ENCODE measurements around the gene PGBD2. TPM values are rescaled to one million over a fixed set of nuclear protein-coding genes. Genes with fewer than 3 reads are reported as not detected.
"Not testable (repeated sequence)": the region's sequence is repeated elsewhere in the genome, so short reads cannot be mapped to it uniquely, and the experiment has no call there.

Gene PGBD2
- total RNA-seq, 2 donors from 2014 or later, result 6.4 to 6.9 TPM

- no peak for ATAC-seq (replicated peaks)
- no peak overlapping the region for H3K27ac Mint-ChIP-seq
Observed at GRCh38 chr1:248926401-248927182, 20.6 kb downstream of the PGBD2 start.

DNA sequence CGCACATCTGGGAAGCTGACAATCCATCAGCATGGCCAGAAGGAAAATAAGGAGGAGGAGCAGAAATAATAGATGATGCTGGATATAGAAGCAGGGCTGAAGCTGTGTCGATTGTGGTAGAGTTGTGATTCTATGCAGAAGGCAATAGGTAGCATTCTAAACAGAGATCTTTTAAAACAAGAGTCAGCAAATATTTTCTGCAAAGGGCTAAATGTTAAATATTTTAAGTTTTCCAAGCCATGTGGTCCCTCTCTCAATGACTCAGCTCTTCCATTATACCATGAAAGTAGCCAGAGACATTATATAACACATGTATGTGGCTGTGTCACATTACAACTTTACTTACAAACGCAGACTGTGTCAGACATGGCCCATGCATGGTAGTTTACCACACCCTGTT lies 21.2 kb downstream of the PGBD2 start:
- H3K27ac Mint-ChIP-seq; H3K27me3 Mint-ChIP-seq; H3K9me3 Mint-ChIP-seq; ATAC-seq (replicated peaks); H3K4me3 Mint-ChIP-seq: not testable (repeated sequence)
- peaks cover 11% of the 10 kb centered on the region for H3K4me1 Mint-ChIP-seq
- H3K36me3 Mint-ChIP-seq (ENCODE audit: low read depth), result peaks cover 14% of the 10 kb centered on the region

More at GRCh38 chr1:248926401-248927182, 20.6 kb downstream of the PGBD2 start:
- H3K27me3 Mint-ChIP-seq, result no peaks in the 10 kb centered on the region
- H3K36me3 Mint-ChIP-seq (ENCODE audit: low read depth), result peaks cover 18% of the 10 kb centered on the region
- H3K4me3 Mint-ChIP-seq, result no peak overlapping the region
- H3K9me3 Mint-ChIP-seq, result no peaks in the 10 kb centered on the region
- H3K4me1 Mint-ChIP-seq, result peaks cover 11% of the 10 kb centered on the region

DNA sequence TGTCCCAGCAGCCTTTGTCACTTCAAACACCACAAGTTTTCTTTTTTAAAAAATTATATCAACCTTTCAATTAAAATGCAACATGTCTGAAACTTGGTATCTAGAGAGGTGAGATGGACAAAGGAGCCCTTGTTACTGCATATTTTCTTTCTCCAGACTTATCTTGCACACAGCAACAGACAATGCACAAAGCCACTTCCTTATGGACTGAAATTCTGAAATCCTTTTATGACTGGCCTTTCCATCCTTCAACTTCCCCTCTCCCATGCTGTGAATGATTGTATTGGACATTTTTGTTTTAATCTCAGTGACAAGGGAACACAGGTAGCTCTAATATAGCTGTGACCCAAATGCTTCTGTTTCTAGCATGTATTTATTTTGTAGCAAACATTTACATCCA lies 22.1 kb downstream of the PGBD2 start:
- not testable (repeated sequence) for H3K27ac Mint-ChIP-seq; H3K4me3 Mint-ChIP-seq; H3K27me3 Mint-ChIP-seq; ATAC-seq (replicated peaks); H3K36me3 Mint-ChIP-seq (ENCODE audit: low read depth); H3K9me3 Mint-ChIP-seq
- peaks cover 11% of the 10 kb centered on the region for H3K4me1 Mint-ChIP-seq

- H3K36me3 Mint-ChIP-seq (ENCODE audit: low read depth); H3K4me1 Mint-ChIP-seq; H3K27me3 Mint-ChIP-seq; H3K9me3 Mint-ChIP-seq; H3K4me3 Mint-ChIP-seq; ATAC-seq (replicated peaks): not testable (repeated sequence)
- peak overlapping the region; percentile 4 for H3K27ac Mint-ChIP-seq
Observed at GRCh38 chr1:248930037-248930436, 24.0 kb downstream of the PGBD2 start.

DNA sequence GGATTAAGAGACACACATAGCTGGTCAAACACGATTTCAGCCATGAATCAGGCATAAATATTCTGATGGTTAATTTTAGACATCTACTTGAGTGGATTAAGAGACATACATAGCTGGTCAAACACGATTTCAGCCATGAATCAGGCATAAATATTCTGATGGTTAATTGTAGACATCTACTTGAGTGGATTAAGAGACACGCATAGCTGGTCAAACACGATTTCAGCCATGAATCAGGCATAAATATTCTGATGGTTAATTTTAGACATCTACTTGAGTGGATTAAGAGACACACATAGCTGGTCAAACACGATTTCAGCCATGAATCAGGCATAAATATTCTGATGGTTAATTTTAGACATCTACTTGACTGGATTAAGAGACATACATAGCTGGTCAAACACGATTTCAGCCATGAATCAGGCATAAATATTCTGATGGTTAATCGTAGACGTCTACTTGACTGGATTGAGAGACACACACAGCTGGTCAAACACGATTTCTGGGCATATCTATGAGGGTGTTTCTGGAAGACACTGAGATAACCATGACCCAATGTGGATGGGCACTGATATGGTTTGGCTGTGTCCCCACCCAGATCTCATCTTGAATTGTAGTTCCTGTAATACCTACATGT lies 32.3 kb downstream of the PGBD2 start:
- ATAC-seq (replicated peaks); H3K4me3 Mint-ChIP-seq; H3K9me3 Mint-ChIP-seq; H3K36me3 Mint-ChIP-seq (ENCODE audit: low read depth); H3K27me3 Mint-ChIP-seq; H3K4me1 Mint-ChIP-seq; H3K27ac Mint-ChIP-seq: not testable (repeated sequence)

- H3K4me1 Mint-ChIP-seq; H3K9me3 Mint-ChIP-seq; ATAC-seq (replicated peaks); H3K36me3 Mint-ChIP-seq (ENCODE audit: low read depth); H3K4me3 Mint-ChIP-seq; H3K27me3 Mint-ChIP-seq; H3K27ac Mint-ChIP-seq: not testable (repeated sequence)
Observed at GRCh38 chr1:248944134-248944999, 38.3 kb downstream of the PGBD2 start.

DNA sequence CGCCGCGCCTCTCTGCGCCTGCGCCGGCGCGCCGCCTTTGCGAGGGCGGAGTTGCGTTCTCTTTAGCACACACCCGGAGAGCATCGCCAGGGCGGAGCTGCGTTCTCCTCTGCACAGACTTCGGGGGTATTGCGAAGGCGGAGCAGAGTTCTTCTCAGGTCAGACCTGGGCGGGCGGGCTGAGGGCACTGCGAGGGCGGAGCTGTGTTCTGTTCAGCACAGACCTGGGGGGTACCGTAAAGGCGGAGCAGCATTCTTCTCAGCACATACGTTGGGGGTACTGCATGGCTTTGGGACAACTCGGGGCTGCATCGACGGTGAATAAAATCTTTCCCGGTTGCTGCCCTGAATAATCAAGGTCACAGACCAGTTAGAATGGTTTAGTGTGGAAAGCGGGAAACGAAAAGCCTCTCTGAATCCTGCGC lies 39.0 kb downstream of the PGBD2 start:
- H3K27ac Mint-ChIP-seq; H3K4me1 Mint-ChIP-seq; H3K36me3 Mint-ChIP-seq (ENCODE audit: low read depth); ATAC-seq (replicated peaks); H3K9me3 Mint-ChIP-seq; H3K27me3 Mint-ChIP-seq; H3K4me3 Mint-ChIP-seq: not testable (repeated sequence)

- ATAC-seq (replicated peaks); H3K27ac Mint-ChIP-seq; H3K9me3 Mint-ChIP-seq; H3K27me3 Mint-ChIP-seq; H3K36me3 Mint-ChIP-seq (ENCODE audit: low read depth); H3K4me3 Mint-ChIP-seq; H3K4me1 Mint-ChIP-seq: not testable (repeated sequence)
Observed at GRCh38 chr1:248945453-248945852, 39.4 kb downstream of the PGBD2 start.

DNA sequence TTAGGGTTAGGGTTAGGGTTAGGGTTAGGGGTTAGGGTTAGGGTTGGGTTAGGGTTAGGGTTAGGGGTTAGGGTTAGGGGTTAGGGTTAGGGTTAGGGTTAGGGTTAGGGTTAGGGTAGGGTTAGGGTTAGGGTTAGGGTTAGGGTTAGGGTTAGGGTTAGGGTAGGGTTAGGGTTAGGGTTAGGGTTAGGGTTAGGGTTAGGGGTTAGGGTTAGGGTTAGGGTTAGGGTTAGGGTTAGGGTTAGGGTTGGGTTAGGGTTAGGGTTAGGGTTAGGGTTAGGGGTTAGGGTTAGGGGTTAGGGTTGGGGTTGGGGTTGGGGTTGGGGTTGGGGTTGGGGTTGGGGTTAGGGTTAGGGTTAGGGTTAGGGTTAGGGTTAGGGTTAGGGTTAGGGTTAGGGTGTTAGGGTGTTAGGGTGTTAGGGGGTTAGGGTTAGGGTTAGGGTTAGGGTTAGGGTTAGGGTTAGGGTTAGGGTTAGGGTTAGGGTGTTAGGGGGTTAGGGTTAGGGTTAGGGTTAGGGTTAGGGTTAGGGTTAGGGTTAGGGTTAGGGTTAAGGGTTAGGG lies 39.9 kb downstream of the PGBD2 start:
- not testable (repeated sequence) for H3K27me3 Mint-ChIP-seq; H3K4me3 Mint-ChIP-seq; H3K27ac Mint-ChIP-seq; H3K4me1 Mint-ChIP-seq; H3K9me3 Mint-ChIP-seq; H3K36me3 Mint-ChIP-seq (ENCODE audit: low read depth)
- peak; percentile 55 for ATAC-seq (replicated peaks)

Other genes starting within 250 kb of the PGBD2 start
- not detected for gene OR14I1, start 203.5 kb upstream of the PGBD2 start, total RNA-seq
- gene LYPD8, start 150.5 kb upstream of the PGBD2 start, total RNA-seq, result not detected
- gene SH3BP5L, start 80.3 kb upstream of the PGBD2 start, total RNA-seq, result 10 to 100 TPM; 21.0 to 25.6 TPM
- 10 to 100 TPM; 36.1 to 38.8 TPM for gene ZNF672, start 68.0 kb upstream of the PGBD2 start, total RNA-seq
- gene ZNF692, start 47.1 kb upstream of the PGBD2 start, total RNA-seq, result 100 to 1,000 TPM; 103 to 108 TPM